Gastroesophageal sphincter (tissue), 3 donors: ENCODE results near the gene SPEF2.

Experiments
- POLR2AphosphoS5 ChIP-seq: sonication (generic); formaldehyde crosslinking; IDR thresholded peaks from one replicate; pipeline ENCODE4 v1.6.1; 2017; ENCODE audit warnings: antibody characterized with exemption
- TF ChIP-seq, protein P1 (sequence below), 4 experiments: fragments of 200-600 bp in 2 of 4; fragments of 450-650 bp in 2 of 4; sonication (generic) in 1 of 4; IDR thresholded peaks; one replicate each; pipeline ENCODE4 v1.5.1; 2017 to 2019; ENCODE audit warnings: antibody characterized with exemption in 4 of 4, mild to moderate bottlenecking in 2 of 4, moderate library complexity in 2 of 4

DNA sequence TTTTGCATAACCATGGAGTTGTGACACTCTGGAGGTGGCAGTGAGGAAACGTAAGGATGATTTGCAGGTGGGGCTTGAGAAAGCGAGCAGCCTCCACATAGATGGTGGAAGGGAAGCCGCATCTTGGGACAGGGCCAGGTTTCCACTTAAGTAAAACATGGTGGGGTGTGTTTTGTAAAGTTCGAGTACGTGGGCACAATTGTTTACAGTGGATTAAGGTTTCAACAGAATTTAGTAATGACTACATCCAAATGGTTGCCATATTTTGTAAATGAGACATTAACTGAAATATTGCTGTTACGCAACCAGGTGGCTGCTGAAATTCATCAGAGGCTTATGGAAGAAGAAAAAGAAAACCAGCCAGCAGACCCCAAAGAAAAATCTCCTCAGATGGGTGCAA, 153.6 kb downstream of the SPEF2 start:
- TF ChIP-seq, protein P1, sequence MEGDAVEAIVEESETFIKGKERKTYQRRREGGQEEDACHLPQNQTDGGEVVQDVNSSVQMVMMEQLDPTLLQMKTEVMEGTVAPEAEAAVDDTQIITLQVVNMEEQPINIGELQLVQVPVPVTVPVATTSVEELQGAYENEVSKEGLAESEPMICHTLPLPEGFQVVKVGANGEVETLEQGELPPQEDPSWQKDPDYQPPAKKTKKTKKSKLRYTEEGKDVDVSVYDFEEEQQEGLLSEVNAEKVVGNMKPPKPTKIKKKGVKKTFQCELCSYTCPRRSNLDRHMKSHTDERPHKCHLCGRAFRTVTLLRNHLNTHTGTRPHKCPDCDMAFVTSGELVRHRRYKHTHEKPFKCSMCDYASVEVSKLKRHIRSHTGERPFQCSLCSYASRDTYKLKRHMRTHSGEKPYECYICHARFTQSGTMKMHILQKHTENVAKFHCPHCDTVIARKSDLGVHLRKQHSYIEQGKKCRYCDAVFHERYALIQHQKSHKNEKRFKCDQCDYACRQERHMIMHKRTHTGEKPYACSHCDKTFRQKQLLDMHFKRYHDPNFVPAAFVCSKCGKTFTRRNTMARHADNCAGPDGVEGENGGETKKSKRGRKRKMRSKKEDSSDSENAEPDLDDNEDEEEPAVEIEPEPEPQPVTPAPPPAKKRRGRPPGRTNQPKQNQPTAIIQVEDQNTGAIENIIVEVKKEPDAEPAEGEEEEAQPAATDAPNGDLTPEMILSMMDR (IDR thresholded peaks at IDR 0.05) = no peak
- no peak for TF ChIP-seq POLR2AphosphoS5
